GM18507 (cell line): ENCODE measurements around the gene ALK.

Experiments used
- DNase-seq: peaks from one replicate; pipeline ENCODE4 v3.0.0; 2011; ENCODE audit warnings: low read depth; ENCODE audit not compliant: insufficient read length; ENCODE audit errors: extremely low spot score
- FAIRE-seq: peaks from 2 replicates; lab custom pipeline; 2011; peaks lifted over from hg19 to GRCh38; lab: Jason Lieb, UNC

ALK gene

GRCh38 chr2:29455200-29455860, 466.1 kb downstream of the ALK start:
- FAIRE-seq, result no peak
- DNase-seq, result no peak

GRCh38 chr2:29452036-29452435, 469.4 kb downstream of the ALK start:
- no peak for FAIRE-seq

GRCh38 chr2:29450596-29451222, 470.7 kb downstream of the ALK start:
- FAIRE-seq, result no peak
- no peak for DNase-seq

More at GRCh38 chr2:29452036-29452435, 469.4 kb downstream of the ALK start:
- DNase-seq, result no peak

- FAIRE-seq, result no peak
Observed at GRCh38 chr2:29449499-29449898, 471.9 kb downstream of the ALK start.

GRCh38 chr2:29448096-29448688, 473.2 kb downstream of the ALK start:
- DNase-seq (no peak), FAIRE-seq (no peak)

More at GRCh38 chr2:29449499-29449898, 471.9 kb downstream of the ALK start:
- DNase-seq, result no peak

- DNase-seq (no peak), FAIRE-seq (no peak)
Observed at GRCh38 chr2:29447513-29447912, 473.9 kb downstream of the ALK start.

GRCh38 chr2:29446847-29447246, 474.5 kb downstream of the ALK start:
- FAIRE-seq, result no peak
- DNase-seq, result no peak

GRCh38 chr2:29444150-29444549, 477.2 kb downstream of the ALK start:
- no peak for DNase-seq
- no peak for FAIRE-seq

GRCh38 chr2:29443627-29444026, 477.8 kb downstream of the ALK start:
- DNase-seq, result no peak
- no peak for FAIRE-seq

GRCh38 chr2:29443151-29443550, 478.2 kb downstream of the ALK start:
- FAIRE-seq (no peak), DNase-seq (no peak)

- DNase-seq, result no peak
- FAIRE-seq, result no peak
Observed at GRCh38 chr2:29440921-29441623, 480.3 kb downstream of the ALK start.

GRCh38 chr2:29433920-29434319, 487.5 kb downstream of the ALK start:
- DNase-seq, result no peak
- FAIRE-seq, result no peak

GRCh38 chr2:29433128-29433527, 488.3 kb downstream of the ALK start:
- FAIRE-seq (no peak), DNase-seq (no peak)

GRCh38 chr2:29431485-29431884, 489.9 kb downstream of the ALK start:
- FAIRE-seq (no peak), DNase-seq (no peak)

GRCh38 chr2:29430382-29431112, 490.8 kb downstream of the ALK start:
- DNase-seq (no peak), FAIRE-seq (no peak)

- FAIRE-seq (no peak), DNase-seq (no peak)
Observed at GRCh38 chr2:29426354-29426753, 495.0 kb downstream of the ALK start.

- FAIRE-seq, result no peak
Observed at GRCh38 chr2:29425866-29426265, 495.5 kb downstream of the ALK start.

GRCh38 chr2:29423061-29423666, 498.2 kb downstream of the ALK start:
- FAIRE-seq (no peak), DNase-seq (no peak)

More at GRCh38 chr2:29425866-29426265, 495.5 kb downstream of the ALK start:
- DNase-seq, result no peak

- no peak for FAIRE-seq
- no peak for DNase-seq
Observed at GRCh38 chr2:29420999-29421782, 500.2 kb downstream of the ALK start.
